ENCODE data around the gene AGR3.

Gene AGR3

DNA sequence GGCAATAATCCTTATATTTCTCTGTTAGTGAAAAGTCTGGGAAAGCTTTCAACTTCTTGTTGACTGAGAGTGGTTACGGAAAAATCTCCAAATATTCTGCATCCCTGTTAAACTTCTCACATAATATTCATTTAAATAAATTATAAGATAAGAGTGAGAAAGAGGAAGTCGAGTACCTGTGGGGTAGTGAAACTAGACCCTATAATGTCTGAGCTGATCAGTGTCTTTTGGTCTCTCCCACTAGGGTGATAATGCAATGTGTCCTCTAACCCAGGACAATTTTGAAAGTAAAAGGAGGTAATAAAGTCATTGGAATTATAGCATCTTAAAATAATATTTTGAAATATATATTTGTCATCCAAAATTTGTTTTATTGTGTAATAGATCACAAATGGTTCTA is 2.1 kb upstream of the AGR3 start:
- TF ChIP-seq, protein P1, sequence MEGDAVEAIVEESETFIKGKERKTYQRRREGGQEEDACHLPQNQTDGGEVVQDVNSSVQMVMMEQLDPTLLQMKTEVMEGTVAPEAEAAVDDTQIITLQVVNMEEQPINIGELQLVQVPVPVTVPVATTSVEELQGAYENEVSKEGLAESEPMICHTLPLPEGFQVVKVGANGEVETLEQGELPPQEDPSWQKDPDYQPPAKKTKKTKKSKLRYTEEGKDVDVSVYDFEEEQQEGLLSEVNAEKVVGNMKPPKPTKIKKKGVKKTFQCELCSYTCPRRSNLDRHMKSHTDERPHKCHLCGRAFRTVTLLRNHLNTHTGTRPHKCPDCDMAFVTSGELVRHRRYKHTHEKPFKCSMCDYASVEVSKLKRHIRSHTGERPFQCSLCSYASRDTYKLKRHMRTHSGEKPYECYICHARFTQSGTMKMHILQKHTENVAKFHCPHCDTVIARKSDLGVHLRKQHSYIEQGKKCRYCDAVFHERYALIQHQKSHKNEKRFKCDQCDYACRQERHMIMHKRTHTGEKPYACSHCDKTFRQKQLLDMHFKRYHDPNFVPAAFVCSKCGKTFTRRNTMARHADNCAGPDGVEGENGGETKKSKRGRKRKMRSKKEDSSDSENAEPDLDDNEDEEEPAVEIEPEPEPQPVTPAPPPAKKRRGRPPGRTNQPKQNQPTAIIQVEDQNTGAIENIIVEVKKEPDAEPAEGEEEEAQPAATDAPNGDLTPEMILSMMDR (IDR thresholded peaks at IDR 0.05; ENCODE audit: poor library complexity, severe bottlenecking), result no peak
- DNase-seq (ENCODE audit: low spot score) (no peak), ATAC-seq (ENCODE audit: low read depth) (no peak)
- Histone ChIP-seq H3K27me3 (ENCODE audit: insufficient read depth, poor library complexity, severe bottlenecking) (no peaks in the 10 kb centered on the region), H3K36me3 (ENCODE audit: low read depth) (no peaks in the 10 kb centered on the region), H3K4me3 (ENCODE audit: severe bottlenecking) (no peak overlapping the region), H3K27ac (ENCODE audit: poor library complexity, severe bottlenecking) (no peak overlapping the region), H3K9me3 (ENCODE audit: severe bottlenecking) (no peaks in the 10 kb centered on the region), H3K4me1 (ENCODE audit: insufficient read depth, poor library complexity, severe bottlenecking) (no peaks in the 10 kb centered on the region)

- DNase-seq (ENCODE audit: low spot score), result no peak
These were observed 1.2 kb downstream of the AGR3 start for GRCh38 chr7:16880554-16880953.

GRCh38 chr7:16879181-16879580 is 2.6 kb downstream of the AGR3 start:
- no peaks in the 10 kb centered on the region for H3K9me3 ChIP-seq (ENCODE audit: severe bottlenecking)
- ATAC-seq (ENCODE audit: low read depth) (no peak), DNase-seq (ENCODE audit: low spot score) (no peak)
- H3K36me3 ChIP-seq (ENCODE audit: low read depth), result no peaks in the 10 kb centered on the region
- no peaks in the 10 kb centered on the region for H3K4me1 ChIP-seq (ENCODE audit: insufficient read depth, poor library complexity, severe bottlenecking)
- H3K27ac ChIP-seq (ENCODE audit: poor library complexity, severe bottlenecking), result no peak overlapping the region
- TF ChIP-seq, protein P1 (IDR thresholded peaks at IDR 0.05; ENCODE audit: poor library complexity, severe bottlenecking), result no peak
- no peak overlapping the region for H3K4me3 ChIP-seq (ENCODE audit: severe bottlenecking)
- H3K27me3 ChIP-seq (ENCODE audit: insufficient read depth, poor library complexity, severe bottlenecking), result no peaks in the 10 kb centered on the region

More at GRCh38 chr7:16880554-16880953, 1.2 kb downstream of the AGR3 start:
- H3K27ac ChIP-seq (ENCODE audit: poor library complexity, severe bottlenecking), result no peak overlapping the region
- TF ChIP-seq, protein P1 (IDR thresholded peaks at IDR 0.05; ENCODE audit: poor library complexity, severe bottlenecking), result no peak
- no peaks in the 10 kb centered on the region for H3K4me1 ChIP-seq (ENCODE audit: insufficient read depth, poor library complexity, severe bottlenecking)
- ATAC-seq (ENCODE audit: low read depth), result no peak
- H3K36me3 ChIP-seq (ENCODE audit: low read depth), result no peaks in the 10 kb centered on the region
- H3K4me3 ChIP-seq (ENCODE audit: severe bottlenecking), result no peak overlapping the region
- H3K9me3 ChIP-seq (ENCODE audit: severe bottlenecking), result no peaks in the 10 kb centered on the region
- H3K27me3 ChIP-seq (ENCODE audit: insufficient read depth, poor library complexity, severe bottlenecking), result no peaks in the 10 kb centered on the region

GRCh38 chr7:16875861-16876260 is 5.9 kb downstream of the AGR3 start:
- Histone ChIP-seq H3K27ac (ENCODE audit: poor library complexity, severe bottlenecking) (no peak overlapping the region), H3K27me3 (ENCODE audit: insufficient read depth, poor library complexity, severe bottlenecking) (no peaks in the 10 kb centered on the region), H3K4me3 (ENCODE audit: severe bottlenecking) (no peak overlapping the region), H3K4me1 (ENCODE audit: insufficient read depth, poor library complexity, severe bottlenecking) (no peaks in the 10 kb centered on the region), H3K36me3 (ENCODE audit: low read depth) (no peaks in the 10 kb centered on the region), H3K9me3 (ENCODE audit: severe bottlenecking) (peaks cover 5% of the 10 kb centered on the region)
- ATAC-seq (ENCODE audit: low read depth), result no peak
- DNase-seq (ENCODE audit: low spot score), result no peak
- TF ChIP-seq, protein P1 (IDR thresholded peaks at IDR 0.05; ENCODE audit: poor library complexity, severe bottlenecking), result no peak

- H3K4me1 ChIP-seq (ENCODE audit: insufficient read depth, poor library complexity, severe bottlenecking), result no peaks in the 10 kb centered on the region
- H3K27ac ChIP-seq (ENCODE audit: poor library complexity, severe bottlenecking), result no peak overlapping the region
- ATAC-seq (ENCODE audit: low read depth), result no peak
- no peak overlapping the region for H3K4me3 ChIP-seq (ENCODE audit: severe bottlenecking)
- no peaks in the 10 kb centered on the region for H3K36me3 ChIP-seq (ENCODE audit: low read depth)
- peaks cover 5% of the 10 kb centered on the region for H3K9me3 ChIP-seq (ENCODE audit: severe bottlenecking)
- no peaks in the 10 kb centered on the region for H3K27me3 ChIP-seq (ENCODE audit: insufficient read depth, poor library complexity, severe bottlenecking)
- no peak for DNase-seq (ENCODE audit: low spot score)
- TF ChIP-seq, protein P1 (IDR thresholded peaks at IDR 0.05; ENCODE audit: poor library complexity, severe bottlenecking), result no peak
These were observed 7.7 kb downstream of the AGR3 start for GRCh38 chr7:16874066-16874465.

Measured in RWPE2 (cell line).